Mucosa of stomach (tissue), 1 donor: ENCODE data around the gene KLHL6.
"Not testable (repeated sequence)": the region's sequence is repeated elsewhere in the genome, so short reads cannot be mapped to it uniquely, and the experiment has no call there.

Experiments
- H3K27me3 ChIP-seq: one replicate; pipeline ENCODE4 v1.7.0; 2013; ENCODE audit warnings: mild to moderate bottlenecking, low read length; ENCODE audit not compliant: control insufficient read depth, insufficient read depth
- H3K36me3 ChIP-seq: one replicate; pipeline ENCODE4 v1.7.0; 2013; ENCODE audit warnings: low read length; ENCODE audit not compliant: control insufficient read depth, insufficient read depth
- H3K4me1 ChIP-seq: one replicate; pipeline ENCODE4 v1.7.0; 2013; ENCODE audit warnings: mild to moderate bottlenecking, low read length; ENCODE audit not compliant: control insufficient read depth, insufficient read depth
- H3K4me3 ChIP-seq: one replicate; pipeline ENCODE4 v1.7.0; 2013; ENCODE audit warnings: low read length
- H3K9ac ChIP-seq: one replicate; pipeline ENCODE4 v1.7.0; 2013; ENCODE audit warnings: mild to moderate bottlenecking, low read length, moderate library complexity
- H3K9me3 ChIP-seq: one replicate; pipeline ENCODE4 v1.7.0; 2013; ENCODE audit warnings: mild to moderate bottlenecking, low read length, moderate library complexity; ENCODE audit not compliant: control insufficient read depth
- donor health status: Pancreatic carcinoma.

KLHL6 gene

DNA sequence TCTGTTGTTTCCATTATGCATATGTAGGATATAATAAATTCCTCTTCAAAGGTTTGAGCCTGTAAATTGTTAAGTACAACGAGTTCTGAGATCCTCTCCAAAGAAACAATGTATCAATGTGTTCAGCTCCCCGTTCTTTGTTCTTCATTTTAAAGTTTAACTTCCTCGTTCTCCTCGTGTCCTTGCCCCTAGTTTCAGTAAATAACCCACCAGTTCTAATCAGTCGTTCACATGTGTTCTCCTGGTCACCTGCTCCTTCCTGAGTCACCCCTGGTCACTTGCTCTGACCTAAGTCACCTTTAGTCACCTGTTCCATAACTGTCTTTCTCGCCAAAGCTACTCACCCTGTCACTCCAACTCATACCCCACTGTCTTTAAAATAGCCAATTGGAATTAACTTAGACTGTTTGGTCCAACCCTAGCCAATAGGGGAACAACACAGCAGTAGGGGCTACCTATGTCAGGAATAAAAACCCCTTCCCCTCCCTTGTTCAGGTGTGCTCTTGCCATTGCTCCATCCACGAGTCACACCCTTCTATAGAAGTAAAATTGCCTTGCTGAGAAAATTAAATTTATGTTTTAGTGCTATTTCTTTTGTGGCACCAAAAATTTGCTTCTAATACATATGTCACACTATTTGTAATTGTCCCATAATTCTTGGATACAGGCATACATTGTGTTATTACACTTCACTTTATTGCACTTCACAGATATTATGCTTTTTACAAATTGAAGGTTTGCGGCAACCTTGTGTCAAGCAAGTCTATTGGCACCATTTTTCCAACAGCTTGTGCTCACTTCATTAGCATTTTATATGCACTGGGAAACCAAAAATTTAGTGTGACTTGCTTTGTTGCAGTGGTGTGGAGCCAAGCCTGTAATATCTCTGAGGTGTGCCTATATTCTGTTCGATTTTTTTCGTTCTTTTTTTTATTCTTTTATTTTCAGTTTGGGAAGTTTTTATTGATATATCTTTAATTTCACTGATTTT lies 111.8 kb downstream of the KLHL6 start:
- Histone ChIP-seq H3K4me3 (no peak overlapping the region), H3K27me3 (no peaks in the 10 kb centered on the region), H3K36me3 (no peaks in the 10 kb centered on the region), H3K9me3 (no peaks in the 10 kb centered on the region), H3K4me1 (peaks cover 6% of the 10 kb centered on the region), H3K9ac (no peak overlapping the region)

GRCh38 chr3:183442994-183443393 lies 112.5 kb downstream of the KLHL6 start:
- Histone ChIP-seq H3K4me3 (no peak overlapping the region), H3K9me3 (no peaks in the 10 kb centered on the region), H3K4me1 (peaks cover 6% of the 10 kb centered on the region), H3K27me3 (no peaks in the 10 kb centered on the region), H3K36me3 (no peaks in the 10 kb centered on the region), H3K9ac (no peak overlapping the region)

GRCh38 chr3:183440521-183440920 lies 115.0 kb downstream of the KLHL6 start:
- not testable (repeated sequence) for H3K4me3 ChIP-seq, H3K9me3 ChIP-seq, H3K27me3 ChIP-seq, H3K9ac ChIP-seq, H3K36me3 ChIP-seq, H3K4me1 ChIP-seq

- no peak overlapping the region for H3K9ac ChIP-seq
- no peak overlapping the region for H3K4me3 ChIP-seq
- H3K27me3 ChIP-seq, result no peaks in the 10 kb centered on the region
- H3K9me3 ChIP-seq, result no peaks in the 10 kb centered on the region
- no peaks in the 10 kb centered on the region for H3K36me3 ChIP-seq
- H3K4me1 ChIP-seq, result peaks cover 6% of the 10 kb centered on the region
Measured at GRCh38 chr3:183439515-183439914, 116.0 kb downstream of the KLHL6 start.

GRCh38 chr3:183438735-183439134 lies 116.8 kb downstream of the KLHL6 start:
- no peaks in the 10 kb centered on the region for H3K9me3 ChIP-seq
- no peak overlapping the region for H3K4me3 ChIP-seq
- H3K9ac ChIP-seq, result no peak overlapping the region
- peaks cover 6% of the 10 kb centered on the region for H3K4me1 ChIP-seq
- H3K36me3 ChIP-seq, result no peaks in the 10 kb centered on the region
- H3K27me3 ChIP-seq, result no peaks in the 10 kb centered on the region

DNA sequence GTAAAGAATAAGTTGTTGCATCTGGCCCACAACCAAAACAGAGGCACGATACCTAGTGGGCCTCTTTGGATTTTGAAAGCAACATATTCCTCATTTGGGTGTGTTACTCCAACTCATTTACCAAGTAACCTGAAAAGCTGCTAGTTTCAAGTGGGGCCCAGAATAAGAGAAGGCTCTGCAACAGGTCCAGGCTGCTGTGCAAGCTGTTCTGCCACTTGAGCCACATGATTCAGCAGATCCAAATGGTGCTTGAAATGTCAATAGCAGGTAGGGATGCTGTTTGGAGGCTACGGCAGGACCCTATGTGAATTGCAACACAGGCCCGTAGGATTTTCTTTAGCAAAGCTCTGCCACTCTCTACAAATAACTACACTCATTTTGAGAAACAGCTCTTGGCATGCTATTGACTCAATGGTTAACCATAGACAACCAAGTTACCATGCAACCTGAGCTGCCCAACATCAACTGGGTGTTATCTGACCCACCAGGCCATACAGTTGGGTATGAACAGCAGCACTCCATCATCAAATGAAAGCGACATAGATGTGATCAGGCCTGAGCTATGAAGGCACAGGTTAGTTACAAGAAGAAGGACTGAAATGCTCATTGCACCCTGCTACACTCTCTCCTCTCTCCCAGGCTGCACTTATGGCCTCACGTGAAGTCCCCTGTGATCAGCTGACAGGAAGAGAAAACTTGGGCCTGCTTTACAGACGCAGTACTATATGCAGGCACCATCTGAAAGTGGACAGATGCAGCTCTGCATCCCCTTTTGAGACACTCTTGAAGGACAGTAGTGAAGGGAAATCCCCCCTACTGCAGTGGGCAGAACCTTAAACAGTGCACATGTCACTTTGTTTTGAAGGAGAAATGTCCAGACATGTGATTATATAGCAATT lies 117.6 kb downstream of the KLHL6 start:
- Histone ChIP-seq H3K4me3 (no peak overlapping the region), H3K4me1 (peaks cover 6% of the 10 kb centered on the region), H3K9me3 (no peaks in the 10 kb centered on the region), H3K27me3 (no peaks in the 10 kb centered on the region), H3K9ac (no peak overlapping the region), H3K36me3 (no peaks in the 10 kb centered on the region)
